Measurements from ENCODE around the gene NDE1.
"Not testable (repeated sequence)": the region's sequence is repeated elsewhere in the genome, so short reads cannot be mapped to it uniquely, and the experiment has no call there.

DNA sequence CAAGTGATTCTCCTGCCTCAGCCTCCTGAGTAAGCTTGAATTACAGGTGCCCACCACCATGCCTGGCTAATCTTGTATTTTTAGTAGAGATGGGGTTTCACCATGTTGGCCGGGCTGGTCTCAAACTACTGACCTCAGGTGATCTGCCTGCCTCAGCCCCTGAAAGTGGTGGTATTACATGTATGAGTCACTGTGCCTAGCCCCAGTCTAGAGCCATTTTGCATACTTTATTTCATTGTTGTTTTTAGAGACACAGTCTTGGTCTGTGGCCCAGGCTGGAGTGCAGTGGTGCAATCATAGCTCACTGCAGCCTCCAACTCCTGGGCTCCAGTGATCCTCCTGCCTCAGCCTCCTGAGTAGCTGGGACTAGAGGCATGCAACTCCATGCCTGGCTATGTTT, 42.5 kb downstream of the NDE1 start:
- TF ChIP-seq, protein P1, sequence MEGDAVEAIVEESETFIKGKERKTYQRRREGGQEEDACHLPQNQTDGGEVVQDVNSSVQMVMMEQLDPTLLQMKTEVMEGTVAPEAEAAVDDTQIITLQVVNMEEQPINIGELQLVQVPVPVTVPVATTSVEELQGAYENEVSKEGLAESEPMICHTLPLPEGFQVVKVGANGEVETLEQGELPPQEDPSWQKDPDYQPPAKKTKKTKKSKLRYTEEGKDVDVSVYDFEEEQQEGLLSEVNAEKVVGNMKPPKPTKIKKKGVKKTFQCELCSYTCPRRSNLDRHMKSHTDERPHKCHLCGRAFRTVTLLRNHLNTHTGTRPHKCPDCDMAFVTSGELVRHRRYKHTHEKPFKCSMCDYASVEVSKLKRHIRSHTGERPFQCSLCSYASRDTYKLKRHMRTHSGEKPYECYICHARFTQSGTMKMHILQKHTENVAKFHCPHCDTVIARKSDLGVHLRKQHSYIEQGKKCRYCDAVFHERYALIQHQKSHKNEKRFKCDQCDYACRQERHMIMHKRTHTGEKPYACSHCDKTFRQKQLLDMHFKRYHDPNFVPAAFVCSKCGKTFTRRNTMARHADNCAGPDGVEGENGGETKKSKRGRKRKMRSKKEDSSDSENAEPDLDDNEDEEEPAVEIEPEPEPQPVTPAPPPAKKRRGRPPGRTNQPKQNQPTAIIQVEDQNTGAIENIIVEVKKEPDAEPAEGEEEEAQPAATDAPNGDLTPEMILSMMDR (IDR thresholded peaks at IDR 0.05) = not testable (repeated sequence)
- TF ChIP-seq POLR2A (IDR thresholded peaks at IDR 0.05) = not testable (repeated sequence)
